ENCODE data around the gene USP48. TPM values are rescaled to one million over a fixed set of nuclear protein-coding genes. Genes with fewer than 3 reads are reported as not detected.
"Not testable (repeated sequence)": the region's sequence is repeated elsewhere in the genome, so short reads cannot be mapped to it uniquely, and the experiment has no call there.

Gene USP48
- total RNA-seq, 1 donor from 2014 or later: 39.1 TPM

- H3K27ac ChIP-seq (replicated peaks): no peak overlapping the region
- H3K4me1 ChIP-seq: peaks cover 37% of the 10 kb centered on the region
Observed at GRCh38 chr1:21775985-21776562, 6.9 kb downstream of the USP48 start.

GRCh38 chr1:21775550-21775914 is 7.4 kb downstream of the USP48 start:
- H3K9me3 ChIP-seq (replicated peaks): peaks cover 6% of the 10 kb centered on the region
- no peaks in the 10 kb centered on the region for H3K27me3 ChIP-seq (ENCODE audit: low read depth)
- intact Hi-C loops (cut with micrococcal nuclease): no loop called here
- H3K27ac ChIP-seq (replicated peaks): no peak overlapping the region
- H3K36me3 ChIP-seq: no peaks in the 10 kb centered on the region
- H3K4me1 ChIP-seq: peaks cover 31% of the 10 kb centered on the region
- no peak for DNase-seq
- TF ChIP-seq CTCF (IDR thresholded peaks at IDR 0.05; ENCODE audit: borderline replicate concordance): no peak
- no peak overlapping the region for H3K4me3 ChIP-seq

More at GRCh38 chr1:21775985-21776562, 6.9 kb downstream of the USP48 start:
- TF ChIP-seq CTCF (IDR thresholded peaks at IDR 0.05; ENCODE audit: borderline replicate concordance): no peak
- H3K36me3 ChIP-seq: no peaks in the 10 kb centered on the region
- no peak overlapping the region for H3K4me3 ChIP-seq
- intact Hi-C loops (cut with micrococcal nuclease): no loop called here
- no peak for DNase-seq
- H3K9me3 ChIP-seq (replicated peaks): peaks cover 6% of the 10 kb centered on the region
- H3K27me3 ChIP-seq (ENCODE audit: low read depth): no peaks in the 10 kb centered on the region

- TF ChIP-seq CTCF (IDR thresholded peaks at IDR 0.05; ENCODE audit: borderline replicate concordance): no peak
- H3K27me3 ChIP-seq (ENCODE audit: low read depth): no peaks in the 10 kb centered on the region
- no peaks in the 10 kb centered on the region for H3K36me3 ChIP-seq
- peaks cover 6% of the 10 kb centered on the region for H3K9me3 ChIP-seq (replicated peaks)
- no peak overlapping the region for H3K27ac ChIP-seq (replicated peaks)
- DNase-seq: no peak
- no peak overlapping the region for H3K4me3 ChIP-seq
- intact Hi-C loops (cut with micrococcal nuclease): no loop called here
- peaks cover 27% of the 10 kb centered on the region for H3K4me1 ChIP-seq
Observed at GRCh38 chr1:21774835-21775549, 8.0 kb downstream of the USP48 start.

GRCh38 chr1:21773585-21773984 is 9.4 kb downstream of the USP48 start:
- Histone ChIP-seq H3K27ac (replicated peaks) (no peak overlapping the region), H3K4me3 (no peak overlapping the region), H3K4me1 (peaks cover 27% of the 10 kb centered on the region), H3K36me3 (no peaks in the 10 kb centered on the region), H3K9me3 (replicated peaks) (peaks cover 6% of the 10 kb centered on the region), H3K27me3 (ENCODE audit: low read depth) (no peaks in the 10 kb centered on the region)
- intact Hi-C loops (cut with micrococcal nuclease): no loop called here
- DNase-seq: no peak
- no peak for TF ChIP-seq CTCF (IDR thresholded peaks at IDR 0.05; ENCODE audit: borderline replicate concordance)

- DNase-seq; intact Hi-C loops (cut with micrococcal nuclease): not testable (repeated sequence)
Observed at GRCh38 chr1:21771672-21772071, 11.3 kb downstream of the USP48 start.

GRCh38 chr1:21770602-21771001 is 12.3 kb downstream of the USP48 start:
- H3K9me3 ChIP-seq (replicated peaks); intact Hi-C loops (cut with micrococcal nuclease); H3K4me3 ChIP-seq; H3K36me3 ChIP-seq; DNase-seq; H3K27me3 ChIP-seq (ENCODE audit: low read depth); H3K27ac ChIP-seq (replicated peaks): not testable (repeated sequence)
- H3K4me1 ChIP-seq: peaks cover 34% of the 10 kb centered on the region

More at GRCh38 chr1:21771672-21772071, 11.3 kb downstream of the USP48 start:
- peaks cover 33% of the 10 kb centered on the region for H3K4me1 ChIP-seq
- H3K36me3 ChIP-seq; H3K27me3 ChIP-seq (ENCODE audit: low read depth); H3K27ac ChIP-seq (replicated peaks); H3K4me3 ChIP-seq; H3K9me3 ChIP-seq (replicated peaks): not testable (repeated sequence)

All from left ventricle myocardium inferior (tissue), 1 donor.